RWPE2 (cell line): Measurements from ENCODE around the gene MYO1D.

Source experiments
- ATAC-seq: fragments of 200-7000 bp; cut with Tn5 transposase; 3 replicates; pipeline ENCODE4 v1.9.1; 2021; ENCODE audit warnings: low read depth
- DNase-seq: peaks from one replicate; pipeline ENCODE4 v3.0.0-alpha.2; 2020; ENCODE audit warnings: low spot score
- H3K27ac ChIP-seq: fragments of 450-650 bp; 2 replicates; pipeline ENCODE4 v1.5.1; 2017; ENCODE audit warnings: mild to moderate bottlenecking; ENCODE audit not compliant: poor library complexity, severe bottlenecking
- H3K27me3 ChIP-seq: fragments of 250-450 bp; sonication (Bioruptor Pico); 2 replicates; pipeline ENCODE4 v1.5.1; 2021; ENCODE audit warnings: mild to moderate bottlenecking, moderate library complexity; ENCODE audit not compliant: insufficient read depth, poor library complexity, severe bottlenecking
- H3K36me3 ChIP-seq: fragments of 250-450 bp; sonication (Bioruptor Pico); 2 replicates; pipeline ENCODE4 v1.5.1; 2020; ENCODE audit warnings: low read depth, mild to moderate bottlenecking, moderate library complexity
- H3K4me1 ChIP-seq: fragments of 250-450 bp; sonication (Bioruptor Pico); 2 replicates; pipeline ENCODE4 v1.5.1; 2021; ENCODE audit warnings: mild to moderate bottlenecking, moderate library complexity; ENCODE audit not compliant: insufficient read depth, poor library complexity, severe bottlenecking
- H3K4me3 ChIP-seq: fragments of 250-450 bp; sonication (Bioruptor Pico); 2 replicates; pipeline ENCODE4 v1.5.1; 2021; ENCODE audit warnings: mild to moderate bottlenecking, moderate library complexity; ENCODE audit not compliant: severe bottlenecking
- H3K9me3 ChIP-seq: fragments of 250-450 bp; sonication (Bioruptor Pico); 2 replicates; pipeline ENCODE4 v1.5.1; 2021; ENCODE audit warnings: mild to moderate bottlenecking, moderate library complexity; ENCODE audit not compliant: severe bottlenecking
- CTCF ChIP-seq: fragments of 450-650 bp; IDR thresholded peaks from one replicate; pipeline ENCODE4 v1.5.1; 2017; ENCODE audit warnings: mild to moderate bottlenecking, moderate library complexity; ENCODE audit not compliant: poor library complexity, severe bottlenecking

The MYO1D gene

GRCh38 chr17:32482568-32483320, 394.2 kb downstream of the MYO1D start:
- Histone ChIP-seq H3K27ac (no peak overlapping the region), H3K27me3 (no peaks in the 10 kb centered on the region), H3K36me3 (peaks cover 26% of the 10 kb centered on the region), H3K4me3 (no peak overlapping the region), H3K9me3 (no peaks in the 10 kb centered on the region), H3K4me1 (no peaks in the 10 kb centered on the region)
- TF ChIP-seq CTCF, result no peak
- ATAC-seq, result no peak
- no peak for DNase-seq

- H3K27me3 ChIP-seq, result no peaks in the 10 kb centered on the region
- no peaks in the 10 kb centered on the region for H3K9me3 ChIP-seq
- no peak overlapping the region for H3K4me3 ChIP-seq
- no peaks in the 10 kb centered on the region for H3K4me1 ChIP-seq
- no peak for DNase-seq
- H3K36me3 ChIP-seq, result peaks cover 42% of the 10 kb centered on the region
- TF ChIP-seq CTCF, result no peak
- no peak overlapping the region for H3K27ac ChIP-seq
- no peak for ATAC-seq
These were observed 395.7 kb downstream of the MYO1D start for GRCh38 chr17:32481193-32481592.

- peaks cover 62% of the 10 kb centered on the region for H3K36me3 ChIP-seq
- no peak for ATAC-seq
These were observed 397.8 kb downstream of the MYO1D start for GRCh38 chr17:32479074-32479617.

GRCh38 chr17:32477220-32477619, 399.7 kb downstream of the MYO1D start:
- no peaks in the 10 kb centered on the region for H3K27me3 ChIP-seq
- no peaks in the 10 kb centered on the region for H3K4me1 ChIP-seq
- H3K4me3 ChIP-seq, result no peak overlapping the region
- DNase-seq (no peak), ATAC-seq (no peak)
- H3K9me3 ChIP-seq, result no peaks in the 10 kb centered on the region
- no peak for TF ChIP-seq CTCF
- no peak overlapping the region for H3K27ac ChIP-seq
- H3K36me3 ChIP-seq, result peaks cover 72% of the 10 kb centered on the region

More at GRCh38 chr17:32479074-32479617, 397.8 kb downstream of the MYO1D start:
- Histone ChIP-seq H3K27ac (no peak overlapping the region), H3K27me3 (no peaks in the 10 kb centered on the region), H3K4me3 (no peak overlapping the region), H3K9me3 (no peaks in the 10 kb centered on the region), H3K4me1 (no peaks in the 10 kb centered on the region)
- DNase-seq, result no peak
- TF ChIP-seq CTCF, result no peak

GRCh38 chr17:32475258-32475657, 401.7 kb downstream of the MYO1D start:
- DNase-seq, result no peak
- H3K4me3 ChIP-seq, result no peak overlapping the region
- H3K9me3 ChIP-seq, result no peaks in the 10 kb centered on the region
- H3K27me3 ChIP-seq, result no peaks in the 10 kb centered on the region
- no peak overlapping the region for H3K27ac ChIP-seq
- H3K36me3 ChIP-seq, result peaks cover 86% of the 10 kb centered on the region
- no peak for ATAC-seq
- no peaks in the 10 kb centered on the region for H3K4me1 ChIP-seq
- TF ChIP-seq CTCF, result no peak
